ENCODE data around the gene PPP2R5C.
"Not testable (repeated sequence)": the region's sequence is repeated elsewhere in the genome, so short reads cannot be mapped to it uniquely, and the experiment has no call there.

Gene PPP2R5C

GRCh38 chr14:101783260-101784016 lies 21.9 kb downstream of the PPP2R5C start:
- DNase-seq = no peak

- DNase-seq = no peak
These were observed 23.1 kb downstream of the PPP2R5C start for GRCh38 chr14:101784631-101785030.

GRCh38 chr14:101788016-101788635 lies 26.6 kb downstream of the PPP2R5C start:
- DNase-seq = no peak

- DNase-seq = no peak
These were observed 27.7 kb downstream of the PPP2R5C start for GRCh38 chr14:101789222-101789621.

- DNase-seq = no peak
These were observed 28.7 kb downstream of the PPP2R5C start for GRCh38 chr14:101790232-101790631.

GRCh38 chr14:101791919-101792572 lies 30.5 kb downstream of the PPP2R5C start:
- DNase-seq = peak; percentile 73

- DNase-seq = no peak
These were observed 34.5 kb downstream of the PPP2R5C start for GRCh38 chr14:101796016-101796415.

GRCh38 chr14:101796479-101796878 lies 35.0 kb downstream of the PPP2R5C start:
- no peak for DNase-seq

- DNase-seq = no peak
These were observed 36.3 kb downstream of the PPP2R5C start for GRCh38 chr14:101797856-101798255.

GRCh38 chr14:101804373-101804772 lies 42.9 kb downstream of the PPP2R5C start:
- not testable (repeated sequence) for DNase-seq

- not testable (repeated sequence) for DNase-seq
These were observed 44.7 kb downstream of the PPP2R5C start for GRCh38 chr14:101806252-101806651.

GRCh38 chr14:101808020-101808641 lies 46.6 kb downstream of the PPP2R5C start:
- peak; percentile 75 for DNase-seq

- DNase-seq = no peak
These were observed 47.6 kb downstream of the PPP2R5C start for GRCh38 chr14:101808894-101809670.

GRCh38 chr14:101809671-101810514 lies 48.4 kb downstream of the PPP2R5C start:
- DNase-seq = peak; percentile 92

- DNase-seq = peak; percentile 29
These were observed 49.5 kb downstream of the PPP2R5C start for GRCh38 chr14:101810897-101811621.

- DNase-seq = no peak
These were observed 50.6 kb downstream of the PPP2R5C start for GRCh38 chr14:101812071-101812470.

GRCh38 chr14:101813171-101813759 lies 51.8 kb downstream of the PPP2R5C start:
- no peak for DNase-seq

- no peak for DNase-seq
These were observed 52.3 kb downstream of the PPP2R5C start for GRCh38 chr14:101813833-101814232.

- DNase-seq = no peak
These were observed 53.4 kb downstream of the PPP2R5C start for GRCh38 chr14:101814934-101815333.

GRCh38 chr14:101815994-101816393 lies 54.5 kb downstream of the PPP2R5C start:
- no peak for DNase-seq
